SK-N-SH (cell line): ENCODE measurements around the gene THBD. TPM values are rescaled to one million over a fixed set of nuclear protein-coding genes. Genes with fewer than 3 reads are reported as not detected.

Experiments
- CTCF ChIA-PET: fragments of 300-600, 350-600 bp; formaldehyde crosslinking; extraction: SDS; loops from one replicate; lab custom pipeline; 2021; lab: Yijun Ruan, JAX
- POLR2A ChIA-PET: fragments of 350-600 bp; sonication (Branson Sonifier 250); formaldehyde crosslinking; extraction: SDS; loops from one replicate; lab custom pipeline; 2020; ENCODE audit warnings: antibody characterized with exemption, inconsistent platforms; lab: Yijun Ruan, JAX
- DNase-seq: peaks from one replicate; pipeline ENCODE4 v3.0.0; 2012
- H2AFZ ChIP-seq: fragments of 200-600 bp; sonication (generic); 2 replicates; pipeline ENCODE4 v1.8.1; 2016; ENCODE audit warnings: antibody characterized with exemption, mild to moderate bottlenecking, low read depth
- H3F3A ChIP-seq: fragments of 200-600 bp; sonication (generic); replicated peaks from 2 replicates; pipeline ENCODE3; 2016; ENCODE audit warnings: antibody characterized with exemption, mild to moderate bottlenecking; ENCODE audit not compliant: insufficient read depth
- H3K27ac ChIP-seq, 2 experiments: fragments of 200-500 bp in 1 of 2; fragments of 200-600 bp in 1 of 2; sonication (Bioruptor generic) in 1 of 2; sonication (generic), shearing (Covaris generic) in 1 of 2; 2 replicates each; pipeline versions ENCODE4 v1.5.1 to v1.6.1; 2014 to 2016; ENCODE audit warnings: low read depth in 2 of 2, inconsistent platforms in 1 of 2, low read length in 1 of 2, mild to moderate bottlenecking in 1 of 2, mixed read lengths in 1 of 2
- H3K27me3 ChIP-seq: fragments of 200-600 bp; sonication (generic), shearing (Covaris generic); 2 replicates; pipeline ENCODE4 v1.6.1; 2016; ENCODE audit warnings: mixed run types; ENCODE audit not compliant: insufficient read depth
- H3K36me3 ChIP-seq, 2 experiments: fragments of 200-500 bp in 1 of 2; fragments of 200-600 bp in 1 of 2; sonication (Bioruptor generic) in 1 of 2; sonication (generic) in 1 of 2; replicated peaks in 1 of 2; 2 replicates each; pipeline versions ENCODE3 to v1.5.1; 2014 to 2016; ENCODE audit warnings: low read length in 1 of 2, mild to moderate bottlenecking in 1 of 2; ENCODE audit not compliant: insufficient read depth in 2 of 2, control insufficient read depth in 1 of 2
- H3K4me1 ChIP-seq, 2 experiments: fragments of 200-500 bp in 1 of 2; fragments of 200-600 bp in 1 of 2; sonication (Bioruptor generic) in 1 of 2; sonication (generic), shearing (Covaris generic) in 1 of 2; 2 replicates each; pipeline versions ENCODE4 v1.5.1 to v1.6.1; 2014 to 2016; ENCODE audit warnings: low read depth in 1 of 2, low read length in 1 of 2, mixed run types in 1 of 2; ENCODE audit not compliant: insufficient read depth in 2 of 2, control insufficient read depth in 1 of 2
- H3K4me2 ChIP-seq: fragments of 200-600 bp; sonication (generic), shearing (Covaris generic); 2 replicates; pipeline ENCODE4 v1.6.1; 2017; ENCODE audit warnings: mixed run types
- H3K4me3 ChIP-seq, 2 experiments: fragments of 200-500 bp in 1 of 2; fragments of 200-600 bp in 1 of 2; sonication (Bioruptor generic) in 1 of 2; sonication (generic), shearing (Covaris generic) in 1 of 2; 2 replicates each; pipeline versions ENCODE4 v1.5.1 to v1.8.1; 2014 to 2016; ENCODE audit warnings: low read depth in 2 of 2, inconsistent platforms in 1 of 2, low read length in 1 of 2, mild to moderate bottlenecking in 1 of 2, mixed read lengths in 1 of 2, moderate library complexity in 1 of 2
- H3K79me2 ChIP-seq: fragments of 200-600 bp; sonication (generic); 2 replicates; pipeline ENCODE4 v1.8.1; 2017; ENCODE audit warnings: mild to moderate bottlenecking; ENCODE audit not compliant: insufficient read depth
- H3K9ac ChIP-seq: fragments of 200-600 bp; sonication (generic); 2 replicates; pipeline ENCODE4 v1.6.1; 2017; ENCODE audit warnings: mixed run types
- H3K9me2 ChIP-seq: fragments of 200-600 bp; sonication (generic); 2 replicates; pipeline ENCODE4 v1.6.1; 2017; ENCODE audit warnings: mixed run types
- H3K9me3 ChIP-seq: fragments of 200-600 bp; sonication (generic); 2 replicates; pipeline ENCODE4 v1.6.1; 2017; ENCODE audit warnings: mixed run types, mild to moderate bottlenecking, moderate library complexity
- H4K20me1 ChIP-seq: fragments of 200-600 bp; sonication (generic); 2 replicates; pipeline ENCODE4 v1.6.1; 2017; ENCODE audit warnings: mild to moderate bottlenecking, mixed run types; ENCODE audit not compliant: insufficient read depth
- CHD2 ChIP-seq: fragments of 150-350 bp; IDR thresholded peaks from 2 replicates; pipeline ENCODE4 v1.6.1; 2018; ENCODE audit warnings: low read length; ENCODE audit not compliant: partially characterized antibody
- ELF1 ChIP-seq: IDR thresholded peaks from 2 replicates; pipeline ENCODE4 v1.4.0; 2012
- EP300 ChIP-seq, 2 experiments: IDR thresholded peaks; 2 replicates each; pipeline versions ENCODE4 v1.4.0 to v1.6.1; 2012; ENCODE audit warnings: borderline replicate concordance in 1 of 2, low read depth in 1 of 2, low read length in 1 of 2
- EZH2phosphoT487 ChIP-seq: fragments of 200-600 bp; sonication (generic); IDR thresholded peaks from 2 replicates; pipeline ENCODE4 v1.6.1; 2017; ENCODE audit warnings: low read depth, mixed run types, mild to moderate bottlenecking, antibody characterized with exemption, moderate library complexity, borderline replicate concordance
- FOXM1 ChIP-seq: IDR thresholded peaks from 2 replicates; pipeline ENCODE4 v1.4.0; 2012; ENCODE audit warnings: low read depth, mild to moderate bottlenecking
- GATA2 ChIP-seq: sonication (generic); formaldehyde crosslinking; IDR thresholded peaks from 2 replicates; pipeline ENCODE4 v1.5.0; 2020; ENCODE audit warnings: mild to moderate bottlenecking, missing genetic modification reagents
- MAX ChIP-seq: IDR thresholded peaks from 2 replicates; pipeline ENCODE4 v1.4.0; 2012; ENCODE audit warnings: low read depth
- MXI1 ChIP-seq: IDR thresholded peaks from 2 replicates; pipeline ENCODE4 v1.6.1; 2012; ENCODE audit warnings: mild to moderate bottlenecking, low read depth, low read length, improper control_type of control experiment
- NRF1 ChIP-seq: IDR thresholded peaks from 2 replicates; pipeline ENCODE4 v1.6.1; 2012; ENCODE audit warnings: low read depth, mild to moderate bottlenecking, low read length
- POLR2AphosphoS5 ChIP-seq: IDR thresholded peaks from 2 replicates; pipeline ENCODE4 v1.6.1; 2012; ENCODE audit warnings: low read depth, low read length
- RFX5 ChIP-seq: IDR thresholded peaks from 2 replicates; pipeline ENCODE4 v1.6.1; 2012; ENCODE audit warnings: mild to moderate bottlenecking, improper control_type of control experiment, low read length
- RXRA ChIP-seq: IDR thresholded peaks from 2 replicates; pipeline ENCODE4 v1.4.0; 2012; ENCODE audit warnings: low read depth, mild to moderate bottlenecking, borderline replicate concordance
- SMC3 ChIP-seq: IDR thresholded peaks from 2 replicates; pipeline ENCODE4 v1.6.1; 2012; ENCODE audit warnings: low read depth, low read length, improper control_type of control experiment
- TCF12 ChIP-seq: IDR thresholded peaks from 2 replicates; pipeline ENCODE4 v1.4.0; 2012
- YY1 ChIP-seq: IDR thresholded peaks from 2 replicates; pipeline ENCODE4 v1.4.0; 2012; ENCODE audit warnings: low read depth, mild to moderate bottlenecking
- WGBS: methylation state at CpG from one replicate; pipeline ENCODE4 v1.1.6; 2017; ENCODE audit warnings: low lambda C conversion rate; 5-methylcytosine and 5-hydroxymethylcytosine counted together
- polyA plus RNA-seq, 3 experiments: library from polyadenylated mRNA; depleted of rRNA; stranded (reverse); fragments of >200 nt; gene quantifications; 2 replicates each; pipeline ENCODE4 v1.2.3, GENCODE V29; 2012
- TF ChIP-seq, protein P1 (sequence below): IDR thresholded peaks from 2 replicates; pipeline ENCODE4 v1.6.1; 2012; ENCODE audit warnings: mild to moderate bottlenecking, low read depth, low read length, moderate library complexity
- TF ChIP-seq, protein P2 (sequence below): fragments of 200-600 bp; sonication (generic); IDR thresholded peaks from 2 replicates; pipeline ENCODE4 v1.6.1; 2017; ENCODE audit warnings: antibody characterized with exemption, mild to moderate bottlenecking, moderate library complexity
- TF ChIP-seq, protein P3 (sequence below): IDR thresholded peaks from 2 replicates; pipeline ENCODE4 v1.4.0; 2012; ENCODE audit warnings: low read depth, borderline replicate concordance

Gene THBD
- polyA plus RNA-seq, 1 of the 3 experiments (the other 2 are of a cell fraction) = 0.33 TPM

- no peak overlapping the region for H3K4me2 ChIP-seq
- no peaks in the 10 kb centered on the region for H3K36me3 ChIP-seq
- H3K27ac ChIP-seq = no peak overlapping the region
- 17% methylated on average over 4 of the region's 4 CpGs for WGBS
- H4K20me1 ChIP-seq = no peaks in the 10 kb centered on the region
- no peaks in the 10 kb centered on the region for H3K9me3 ChIP-seq
- peaks cover 20% of the 10 kb centered on the region; the same call in 1 of the 2 replicates for H3K27me3 ChIP-seq
- TF ChIP-seq EP300 (IDR thresholded peaks at IDR 0.05; ENCODE audit: borderline replicate concordance in 1 of 2, low read depth in 1 of 2, low read length in 1 of 2) (no peak), YY1 (no peak), RXRA (no peak), MAX (no peak)
- TF ChIP-seq, all 33 proteins: peak for 0
- Histone ChIP-seq H3K9me2 (no peaks in the 10 kb centered on the region), H2AFZ (no peak overlapping the region), H3K9ac (no peak overlapping the region), H3K4me1 (no peaks in the 10 kb centered on the region), H3K4me3 (no peak overlapping the region), H3K79me2 (no peaks in the 10 kb centered on the region), H3F3A (no peaks in the 10 kb centered on the region)
- DNase-seq = no peak
- ChIA-PET POLR2A (no interaction called here), CTCF (no interaction called here)
Measured at GRCh38 chr20:23022849-23023248, 26.6 kb downstream of the THBD start.

- no peaks in the 10 kb centered on the region for H3K79me2 ChIP-seq
- no peak for DNase-seq
- H3K27ac ChIP-seq = no peak overlapping the region
- whole genome bisulfite sequencing = 42% methylated on average over 4 of the region's 5 CpGs
- H3K4me2 ChIP-seq = no peak overlapping the region
- H3K4me3 ChIP-seq = no peak overlapping the region
- no peaks in the 10 kb centered on the region for H3K4me1 ChIP-seq
- no peaks in the 10 kb centered on the region for H3K9me2 ChIP-seq
- no peak overlapping the region for H3K9ac ChIP-seq
- H3K27me3 ChIP-seq = peaks cover 20% of the 10 kb centered on the region; the same call in 1 of the 2 replicates
- no peaks in the 10 kb centered on the region for H4K20me1 ChIP-seq
- TF ChIP-seq SMC3 (no peak), GATA2 (CRISPR knock-in tag) (no peak)
- TF ChIP-seq, protein P1, sequence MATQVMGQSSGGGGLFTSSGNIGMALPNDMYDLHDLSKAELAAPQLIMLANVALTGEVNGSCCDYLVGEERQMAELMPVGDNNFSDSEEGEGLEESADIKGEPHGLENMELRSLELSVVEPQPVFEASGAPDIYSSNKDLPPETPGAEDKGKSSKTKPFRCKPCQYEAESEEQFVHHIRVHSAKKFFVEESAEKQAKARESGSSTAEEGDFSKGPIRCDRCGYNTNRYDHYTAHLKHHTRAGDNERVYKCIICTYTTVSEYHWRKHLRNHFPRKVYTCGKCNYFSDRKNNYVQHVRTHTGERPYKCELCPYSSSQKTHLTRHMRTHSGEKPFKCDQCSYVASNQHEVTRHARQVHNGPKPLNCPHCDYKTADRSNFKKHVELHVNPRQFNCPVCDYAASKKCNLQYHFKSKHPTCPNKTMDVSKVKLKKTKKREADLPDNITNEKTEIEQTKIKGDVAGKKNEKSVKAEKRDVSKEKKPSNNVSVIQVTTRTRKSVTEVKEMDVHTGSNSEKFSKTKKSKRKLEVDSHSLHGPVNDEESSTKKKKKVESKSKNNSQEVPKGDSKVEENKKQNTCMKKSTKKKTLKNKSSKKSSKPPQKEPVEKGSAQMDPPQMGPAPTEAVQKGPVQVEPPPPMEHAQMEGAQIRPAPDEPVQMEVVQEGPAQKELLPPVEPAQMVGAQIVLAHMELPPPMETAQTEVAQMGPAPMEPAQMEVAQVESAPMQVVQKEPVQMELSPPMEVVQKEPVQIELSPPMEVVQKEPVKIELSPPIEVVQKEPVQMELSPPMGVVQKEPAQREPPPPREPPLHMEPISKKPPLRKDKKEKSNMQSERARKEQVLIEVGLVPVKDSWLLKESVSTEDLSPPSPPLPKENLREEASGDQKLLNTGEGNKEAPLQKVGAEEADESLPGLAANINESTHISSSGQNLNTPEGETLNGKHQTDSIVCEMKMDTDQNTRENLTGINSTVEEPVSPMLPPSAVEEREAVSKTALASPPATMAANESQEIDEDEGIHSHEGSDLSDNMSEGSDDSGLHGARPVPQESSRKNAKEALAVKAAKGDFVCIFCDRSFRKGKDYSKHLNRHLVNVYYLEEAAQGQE = no peak
- no peak overlapping the region for H2AFZ ChIP-seq
- no peaks in the 10 kb centered on the region for H3K9me3 ChIP-seq
- ChIA-PET CTCF (no interaction called here), POLR2A (no interaction called here)
- no peaks in the 10 kb centered on the region for H3F3A ChIP-seq
- no peaks in the 10 kb centered on the region for H3K36me3 ChIP-seq
Measured at GRCh38 chr20:23021951-23022350, 27.5 kb downstream of the THBD start.

DNA sequence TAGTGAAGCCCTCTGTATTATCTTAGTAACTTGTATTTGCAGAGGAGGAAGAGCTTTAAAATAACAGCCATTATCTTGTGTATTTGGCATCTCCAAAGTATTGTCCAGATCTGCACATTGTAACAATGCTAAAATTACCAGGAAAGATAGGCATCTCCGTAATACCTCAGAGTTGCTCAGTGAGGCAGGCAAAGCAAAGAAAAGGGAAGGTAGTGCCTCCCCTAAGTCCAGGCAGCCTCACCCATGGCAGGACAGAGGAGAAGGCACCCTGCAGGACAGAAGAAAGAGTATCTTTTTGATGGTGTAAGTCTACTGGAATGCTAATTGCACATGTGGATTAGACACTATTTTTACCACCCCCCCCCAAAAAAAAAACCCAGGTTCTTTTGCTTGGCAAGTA is 27.9 kb downstream of the THBD start:
- no peak overlapping the region for H3K9ac ChIP-seq
- no peaks in the 10 kb centered on the region for H3K4me1 ChIP-seq
- DNase-seq = no peak
- H3K9me3 ChIP-seq = no peaks in the 10 kb centered on the region
- no peaks in the 10 kb centered on the region for H4K20me1 ChIP-seq
- WGBS = 28% methylated on average over 1 of the region's 1 CpG
- no peaks in the 10 kb centered on the region for H3K36me3 ChIP-seq
- POLR2A ChIA-PET = no interaction called here
- H3K27me3 ChIP-seq = peaks cover 20% of the 10 kb centered on the region; the same call in 1 of the 2 replicates
- no peak overlapping the region for H3K4me3 ChIP-seq
- CTCF ChIA-PET = interaction anchor here (0.9 kb wide), 1 partner anchor 687 kb away, joined by 3 read pairs; no protein-coding TSS in a partner anchor
- H3K9me2 ChIP-seq = no peaks in the 10 kb centered on the region
- no peaks in the 10 kb centered on the region for H3F3A ChIP-seq
- H3K27ac ChIP-seq = no peak overlapping the region
- no peak overlapping the region for H2AFZ ChIP-seq
- no peaks in the 10 kb centered on the region for H3K79me2 ChIP-seq
- no peak overlapping the region for H3K4me2 ChIP-seq
- TF ChIP-seq MXI1 (no peak), NRF1 (no peak), EZH2phosphoT487 (no peak), CHD2 (no peak), ELF1 (no peak), RFX5 (no peak), POLR2AphosphoS5 (no peak), TCF12 (no peak), FOXM1 (no peak)
- TF ChIP-seq, protein P2, sequence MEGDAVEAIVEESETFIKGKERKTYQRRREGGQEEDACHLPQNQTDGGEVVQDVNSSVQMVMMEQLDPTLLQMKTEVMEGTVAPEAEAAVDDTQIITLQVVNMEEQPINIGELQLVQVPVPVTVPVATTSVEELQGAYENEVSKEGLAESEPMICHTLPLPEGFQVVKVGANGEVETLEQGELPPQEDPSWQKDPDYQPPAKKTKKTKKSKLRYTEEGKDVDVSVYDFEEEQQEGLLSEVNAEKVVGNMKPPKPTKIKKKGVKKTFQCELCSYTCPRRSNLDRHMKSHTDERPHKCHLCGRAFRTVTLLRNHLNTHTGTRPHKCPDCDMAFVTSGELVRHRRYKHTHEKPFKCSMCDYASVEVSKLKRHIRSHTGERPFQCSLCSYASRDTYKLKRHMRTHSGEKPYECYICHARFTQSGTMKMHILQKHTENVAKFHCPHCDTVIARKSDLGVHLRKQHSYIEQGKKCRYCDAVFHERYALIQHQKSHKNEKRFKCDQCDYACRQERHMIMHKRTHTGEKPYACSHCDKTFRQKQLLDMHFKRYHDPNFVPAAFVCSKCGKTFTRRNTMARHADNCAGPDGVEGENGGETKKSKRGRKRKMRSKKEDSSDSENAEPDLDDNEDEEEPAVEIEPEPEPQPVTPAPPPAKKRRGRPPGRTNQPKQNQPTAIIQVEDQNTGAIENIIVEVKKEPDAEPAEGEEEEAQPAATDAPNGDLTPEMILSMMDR = no peak
- TF ChIP-seq, protein P3, sequence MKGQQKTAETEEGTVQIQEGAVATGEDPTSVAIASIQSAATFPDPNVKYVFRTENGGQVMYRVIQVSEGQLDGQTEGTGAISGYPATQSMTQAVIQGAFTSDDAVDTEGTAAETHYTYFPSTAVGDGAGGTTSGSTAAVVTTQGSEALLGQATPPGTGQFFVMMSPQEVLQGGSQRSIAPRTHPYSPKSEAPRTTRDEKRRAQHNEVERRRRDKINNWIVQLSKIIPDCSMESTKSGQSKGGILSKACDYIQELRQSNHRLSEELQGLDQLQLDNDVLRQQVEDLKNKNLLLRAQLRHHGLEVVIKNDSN = no peak
